ENCODE results near the gene NAT14.

The NAT14 gene

DNA sequence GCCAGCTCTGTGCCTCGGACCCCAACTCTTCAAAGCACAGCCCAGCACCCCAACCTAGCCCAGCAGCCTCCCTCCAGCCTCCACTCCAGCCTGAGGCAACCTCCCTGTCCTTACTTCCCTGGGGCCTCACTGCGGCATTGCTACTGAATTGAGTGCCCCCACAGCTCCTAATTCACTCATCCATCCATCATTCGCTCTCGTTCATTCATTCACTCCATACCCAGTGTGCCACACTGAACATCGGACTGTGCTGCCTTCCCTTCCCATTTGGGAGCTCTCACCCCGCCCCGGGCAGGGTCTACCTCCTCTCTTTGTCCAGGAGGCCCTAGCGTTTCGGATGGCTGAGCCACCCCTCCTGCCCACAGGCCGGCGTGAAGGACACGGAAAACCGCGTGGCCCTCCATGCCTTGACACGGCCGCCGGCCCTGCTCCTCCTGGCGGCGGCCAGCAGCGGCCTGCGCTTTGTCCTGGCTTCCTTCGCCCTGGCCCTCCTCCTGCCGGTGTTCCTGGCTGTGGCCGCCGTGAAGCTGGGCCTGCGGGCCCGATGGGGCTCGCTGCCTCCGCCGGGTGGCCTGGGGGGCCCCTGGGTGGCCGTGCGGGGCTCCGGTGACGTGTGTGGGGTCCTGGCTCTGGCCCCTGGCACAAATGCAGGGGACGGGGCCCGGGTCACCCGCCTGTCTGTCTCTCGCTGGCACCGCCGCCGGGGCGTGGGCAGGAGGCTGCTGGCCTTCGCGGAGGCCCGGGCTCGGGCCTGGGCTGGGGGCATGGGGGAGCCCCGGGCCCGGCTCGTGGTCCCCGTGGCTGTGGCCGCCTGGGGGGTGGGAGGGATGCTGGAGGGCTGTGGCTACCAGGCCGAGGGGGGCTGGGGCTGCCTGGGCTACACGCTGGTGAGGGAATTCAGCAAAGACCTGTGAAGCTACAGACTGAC, 1.3 kb downstream of the NAT14 start:
- Histone ChIP-seq H2AFZ (ENCODE audit: low read length) (no peak overlapping the region), H3K9me3 (replicated peaks; ENCODE audit: insufficient read depth, low read length) (no peaks in the 10 kb centered on the region), H3K27me3 (replicated peaks; ENCODE audit: insufficient read depth, low read length) (peaks cover 68% of the 10 kb centered on the region), H3K79me2 (ENCODE audit: low read length) (no peaks in the 10 kb centered on the region), H3K4me2 (ENCODE audit: low read depth, low read length) (no peak overlapping the region), H3K27ac (ENCODE audit: low read length) (no peak overlapping the region), H3K4me1 (ENCODE audit: low read length) (no peaks in the 10 kb centered on the region), H3K9me2 (replicated peaks; ENCODE audit: insufficient read depth, low read length) (no peaks in the 10 kb centered on the region), H3K36me3 (replicated peaks; ENCODE audit: insufficient read depth, low read length) (no peaks in the 10 kb centered on the region), H3K4me3 (ENCODE audit: low read length) (no peak overlapping the region), H3K9ac (ENCODE audit: low read length) (no peak overlapping the region), H3F3A (ENCODE audit: insufficient read depth, low read length) (no peaks in the 10 kb centered on the region), H4K20me1 (ENCODE audit: insufficient read depth, low read length) (no peaks in the 10 kb centered on the region)
- DNase-seq, result no peak
- TF ChIP-seq EZH2phosphoT487 (IDR thresholded peaks at IDR 0.05; ENCODE audit: low read length), result no peak
- no peak for TF ChIP-seq EZH2 (optimal IDR thresholded peaks at IDR 0.05; ENCODE audit: low read depth, low read length)
- TF ChIP-seq, protein P1, sequence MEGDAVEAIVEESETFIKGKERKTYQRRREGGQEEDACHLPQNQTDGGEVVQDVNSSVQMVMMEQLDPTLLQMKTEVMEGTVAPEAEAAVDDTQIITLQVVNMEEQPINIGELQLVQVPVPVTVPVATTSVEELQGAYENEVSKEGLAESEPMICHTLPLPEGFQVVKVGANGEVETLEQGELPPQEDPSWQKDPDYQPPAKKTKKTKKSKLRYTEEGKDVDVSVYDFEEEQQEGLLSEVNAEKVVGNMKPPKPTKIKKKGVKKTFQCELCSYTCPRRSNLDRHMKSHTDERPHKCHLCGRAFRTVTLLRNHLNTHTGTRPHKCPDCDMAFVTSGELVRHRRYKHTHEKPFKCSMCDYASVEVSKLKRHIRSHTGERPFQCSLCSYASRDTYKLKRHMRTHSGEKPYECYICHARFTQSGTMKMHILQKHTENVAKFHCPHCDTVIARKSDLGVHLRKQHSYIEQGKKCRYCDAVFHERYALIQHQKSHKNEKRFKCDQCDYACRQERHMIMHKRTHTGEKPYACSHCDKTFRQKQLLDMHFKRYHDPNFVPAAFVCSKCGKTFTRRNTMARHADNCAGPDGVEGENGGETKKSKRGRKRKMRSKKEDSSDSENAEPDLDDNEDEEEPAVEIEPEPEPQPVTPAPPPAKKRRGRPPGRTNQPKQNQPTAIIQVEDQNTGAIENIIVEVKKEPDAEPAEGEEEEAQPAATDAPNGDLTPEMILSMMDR (IDR thresholded peaks at IDR 0.05; ENCODE audit: low read length), result no peak

DNA sequence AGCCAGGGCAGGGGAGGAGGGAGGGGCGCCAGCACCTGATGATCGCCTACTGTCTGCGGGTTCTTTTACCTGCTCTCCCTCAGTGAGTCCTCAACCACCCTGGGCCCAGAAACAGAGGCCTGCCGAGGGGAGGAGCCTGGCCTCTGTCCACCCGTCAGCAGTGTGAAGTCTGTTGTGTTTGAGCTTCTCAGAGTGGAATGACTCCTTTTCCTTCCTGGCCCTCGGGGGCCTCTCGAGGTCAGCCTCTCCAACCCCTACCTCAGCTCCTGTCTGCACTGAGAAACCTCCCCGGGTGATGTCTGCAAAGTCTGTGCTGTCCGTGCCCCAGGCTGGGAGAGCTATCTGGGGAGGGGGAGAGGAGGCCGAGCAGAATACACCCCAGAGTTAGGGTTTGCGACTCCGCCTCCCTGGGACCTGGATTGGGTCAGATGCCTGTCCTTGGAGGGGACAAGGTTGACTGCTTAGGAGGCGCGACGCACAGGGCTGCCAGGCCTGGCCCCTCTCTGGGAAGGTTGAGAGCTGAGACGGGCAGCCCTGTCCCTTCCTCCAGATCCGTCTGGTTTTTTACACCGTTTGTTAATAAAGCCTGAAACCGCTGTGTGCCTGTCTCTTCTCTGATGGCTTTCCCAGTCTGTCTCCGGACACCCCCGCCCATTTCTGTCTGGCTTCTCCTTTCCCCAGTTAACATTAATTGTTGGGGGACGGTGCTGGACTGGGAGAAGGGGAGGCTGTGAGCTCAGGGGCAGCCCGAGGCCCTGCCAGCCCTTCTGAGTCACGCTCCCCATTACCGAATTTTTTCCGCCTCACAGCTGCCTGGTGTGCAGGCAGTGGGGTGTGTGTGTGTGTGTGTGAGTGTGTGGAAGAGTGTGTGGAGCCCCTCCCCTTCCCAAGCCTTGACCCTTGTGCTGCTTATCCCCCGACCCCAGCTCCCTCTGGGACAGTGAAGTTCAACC, 2.3 kb downstream of the NAT14 start:
- Histone ChIP-seq H4K20me1 (ENCODE audit: insufficient read depth, low read length) (no peaks in the 10 kb centered on the region), H3K4me2 (ENCODE audit: low read depth, low read length) (no peak overlapping the region), H3K27ac (ENCODE audit: low read length) (no peak overlapping the region), H2AFZ (ENCODE audit: low read length) (no peak overlapping the region), H3K79me2 (ENCODE audit: low read length) (no peaks in the 10 kb centered on the region), H3K9me3 (replicated peaks; ENCODE audit: insufficient read depth, low read length) (no peaks in the 10 kb centered on the region), H3K27me3 (replicated peaks; ENCODE audit: insufficient read depth, low read length) (peaks cover 78% of the 10 kb centered on the region), H3K9me2 (replicated peaks; ENCODE audit: insufficient read depth, low read length) (no peaks in the 10 kb centered on the region), H3K4me3 (ENCODE audit: low read length) (no peak overlapping the region), H3K4me1 (ENCODE audit: low read length) (no peaks in the 10 kb centered on the region), H3K9ac (ENCODE audit: low read length) (no peak overlapping the region), H3K36me3 (replicated peaks; ENCODE audit: insufficient read depth, low read length) (no peaks in the 10 kb centered on the region), H3F3A (ENCODE audit: insufficient read depth, low read length) (no peaks in the 10 kb centered on the region)
- DNase-seq, result no peak
- TF ChIP-seq EZH2 (optimal IDR thresholded peaks at IDR 0.05; ENCODE audit: low read depth, low read length), result no peak
- no peak for TF ChIP-seq EZH2phosphoT487 (IDR thresholded peaks at IDR 0.05; ENCODE audit: low read length)
- TF ChIP-seq, protein P1 (IDR thresholded peaks at IDR 0.05; ENCODE audit: low read length), result no peak

DNA sequence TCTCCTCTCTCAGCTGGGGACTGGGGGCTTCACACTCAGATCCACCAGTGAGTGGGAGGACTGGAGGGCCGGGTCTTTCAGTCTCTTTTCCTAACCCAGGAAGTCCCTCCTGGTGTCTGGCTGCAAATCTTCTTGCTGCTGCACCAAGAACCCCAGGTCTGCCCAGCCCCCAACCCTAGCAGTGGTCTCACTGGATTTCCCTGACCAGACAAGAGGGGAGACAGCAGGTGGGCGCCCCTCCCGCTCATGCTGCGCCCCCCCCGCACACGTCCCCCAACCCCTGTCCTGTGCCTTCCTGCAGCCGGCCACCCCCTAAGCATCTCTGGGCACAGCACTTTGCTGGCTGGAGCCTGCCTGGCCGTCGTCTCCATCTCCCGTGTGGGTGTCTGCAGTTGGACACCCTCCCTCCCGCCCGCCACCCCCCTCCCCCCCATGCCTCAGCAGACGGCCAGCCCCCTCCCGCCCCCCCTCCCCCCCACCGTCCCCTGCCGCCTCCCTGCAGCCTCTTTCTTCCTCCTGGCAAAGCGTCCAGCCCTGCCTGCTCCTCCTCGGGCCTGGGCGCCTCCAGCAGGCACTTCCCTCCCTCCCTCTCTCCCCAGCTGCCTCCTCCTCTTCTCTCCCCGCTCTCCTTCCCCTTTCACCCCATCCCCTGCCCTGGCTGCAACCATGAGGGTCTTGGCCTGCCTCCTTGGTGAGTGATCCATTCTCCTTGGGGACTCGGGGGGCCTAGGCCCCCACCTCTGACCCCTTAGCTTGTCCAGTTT, 3.1 kb downstream of the NAT14 start, which contains the start of gene SSC5D:
SSC5D (plus strand) TSS at position 513 of the 764 bp plus-strand sequence; CDS start at position 667, 154 bp downstream.
- Histone ChIP-seq H3F3A (ENCODE audit: insufficient read depth, low read length) (no peaks in the 10 kb centered on the region), H3K79me2 (ENCODE audit: low read length) (no peaks in the 10 kb centered on the region), H3K36me3 (replicated peaks; ENCODE audit: insufficient read depth, low read length) (no peaks in the 10 kb centered on the region), H3K27ac (ENCODE audit: low read length) (no peak within 1 kb of the TSS), H4K20me1 (ENCODE audit: insufficient read depth, low read length) (no peaks in the 10 kb centered on the region), H3K9me2 (replicated peaks; ENCODE audit: insufficient read depth, low read length) (no peaks in the 10 kb centered on the region), H3K9ac (ENCODE audit: low read length) (no peak within 1 kb of the TSS), H3K4me2 (ENCODE audit: low read depth, low read length) (no peak within 1 kb of the TSS), H3K4me1 (ENCODE audit: low read length) (no peaks in the 10 kb centered on the region), H3K27me3 (replicated peaks; ENCODE audit: insufficient read depth, low read length) (peaks cover 86% of the 10 kb centered on the region), H3K4me3 (ENCODE audit: low read length) (no peak within 1 kb of the TSS), H2AFZ (ENCODE audit: low read length) (no peak within 1 kb of the TSS), H3K9me3 (replicated peaks; ENCODE audit: insufficient read depth, low read length) (no peaks in the 10 kb centered on the region)
- TF ChIP-seq EZH2 (optimal IDR thresholded peaks at IDR 0.05; ENCODE audit: low read depth, low read length) (no peak), EZH2phosphoT487 (IDR thresholded peaks at IDR 0.05; ENCODE audit: low read length) (no peak)
- TF ChIP-seq, protein P1 (IDR thresholded peaks at IDR 0.05; ENCODE audit: low read length), result no peak
- no peak for DNase-seq

All from MM.1S (cell line).